Measurements from ENCODE around the gene FBXO28.

GRCh38 chr1:224118688-224119087 is 4.8 kb downstream of the FBXO28 start:
- TF ChIP-seq CTCF (IDR thresholded peaks at IDR 0.05) = no peak
- TF ChIP-seq POLR2A (IDR thresholded peaks at IDR 0.05) = no peak
